Sciatic nerve (tissue), 2 donors: ENCODE results near the gene MAFG. TPM values are rescaled to one million over a fixed set of nuclear protein-coding genes. Genes with fewer than 3 reads are reported as not detected.

Source experiments
- ATAC-seq: fragments of 200-7000 bp; cut with Tn5 transposase; one replicate; pipeline ENCODE4 v1.9.1; 2020; ENCODE audit warnings: mild to moderate bottlenecking, moderate library complexity
- DNase-seq: peaks from one replicate; pipeline ENCODE4 v3.0.0-alpha.2; 2020; ENCODE audit warnings: low spot score
- intact Hi-C: fragments of 100-400 bp; cut with DNase I; formaldehyde crosslinking; loops from one replicate; pipeline ENCODE4 v1.14.2; 2022
- total RNA-seq: library from RNA; stranded (reverse); fragmentation: NEBNext Ultra II Directional; extraction: Animal tissue kit (Norgen Biotek cat#: 25700); gene quantifications from one replicate; pipeline ENCODE4 v1.2.1, GENCODE V29; 2021
- donor health status: DM: no; HTN: no; CAD: no.
- donor health status: DM: no; HTN: no; CAD: no.

MAFG gene
- total RNA-seq, 1 donor from 2014 or later = 27.8 TPM

DNA sequence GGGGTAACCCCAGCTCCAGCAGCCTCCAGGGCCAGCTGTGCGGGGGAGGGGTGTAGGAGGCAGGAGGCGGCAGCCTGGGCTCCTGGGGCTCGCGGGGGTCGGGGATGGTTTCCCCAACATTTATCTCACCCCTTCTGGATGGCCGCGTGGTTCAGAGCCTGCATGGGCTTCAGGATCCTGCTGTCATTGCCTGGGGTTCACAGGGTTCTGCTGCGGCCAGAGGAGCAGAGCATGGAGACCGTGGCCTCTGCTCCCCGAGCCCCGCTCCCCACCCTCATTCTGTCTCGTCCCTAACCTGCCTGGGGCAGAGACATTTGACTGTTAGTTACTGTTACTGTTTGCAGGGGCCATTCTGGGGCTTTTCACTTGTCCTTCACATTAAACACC lies 14.6 kb upstream of the MAFG start:
- DNase-seq (no peak), ATAC-seq (no peak)
- intact Hi-C loops = no loop called here

DNA sequence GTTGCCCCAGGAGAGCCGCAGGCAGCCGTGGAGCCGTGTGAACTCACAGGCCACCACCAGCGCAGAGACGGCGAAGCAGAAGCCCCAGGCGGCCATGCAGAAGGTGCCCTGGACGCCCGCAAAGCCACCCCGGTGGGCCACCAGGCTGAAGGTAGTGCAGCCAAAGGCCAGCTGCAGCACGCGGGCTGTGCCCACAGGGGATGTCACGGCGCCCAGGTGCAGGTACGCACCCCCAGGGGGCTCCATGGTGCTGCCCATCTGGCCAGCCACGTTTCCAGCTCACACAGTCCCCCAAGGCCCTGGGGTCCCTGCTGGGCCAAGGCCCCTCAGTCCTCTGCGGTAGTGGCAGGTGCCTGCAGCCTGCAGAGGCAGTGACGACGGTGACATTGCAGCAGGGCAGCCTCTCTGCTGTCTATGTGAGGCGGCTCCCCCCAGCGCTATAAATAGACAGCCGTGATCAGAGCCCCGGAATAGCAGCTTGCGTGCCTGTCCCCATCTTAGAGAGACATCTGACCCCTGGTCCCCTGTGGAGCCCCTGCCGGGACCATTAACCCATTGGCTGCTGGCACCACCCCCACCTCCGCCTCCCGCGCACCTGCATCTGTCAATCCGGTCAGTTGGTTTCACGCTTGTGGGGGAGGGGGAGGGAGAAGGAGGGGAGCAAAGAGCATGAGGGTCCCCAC lies 14.1 kb upstream of the MAFG start:
- intact Hi-C loops = no loop called here

GRCh38 chr17:81940538-81941483 lies 13.3 kb upstream of the MAFG start:
- ATAC-seq (no peak), DNase-seq (no peak)
- intact Hi-C loops = no loop called here

More for the DNA sequence above, 14.1 kb upstream of the MAFG start:
- DNase-seq (no peak), ATAC-seq (no peak)

- ATAC-seq = peak; percentile 56
- intact Hi-C loops = no loop called here
- no peak for DNase-seq
These were observed 12.4 kb upstream of the MAFG start for GRCh38 chr17:81939881-81940385.

GRCh38 chr17:81939218-81939617 lies 11.7 kb upstream of the MAFG start:
- ATAC-seq (no peak), DNase-seq (no peak)
- intact Hi-C loops = no loop called here

DNA sequence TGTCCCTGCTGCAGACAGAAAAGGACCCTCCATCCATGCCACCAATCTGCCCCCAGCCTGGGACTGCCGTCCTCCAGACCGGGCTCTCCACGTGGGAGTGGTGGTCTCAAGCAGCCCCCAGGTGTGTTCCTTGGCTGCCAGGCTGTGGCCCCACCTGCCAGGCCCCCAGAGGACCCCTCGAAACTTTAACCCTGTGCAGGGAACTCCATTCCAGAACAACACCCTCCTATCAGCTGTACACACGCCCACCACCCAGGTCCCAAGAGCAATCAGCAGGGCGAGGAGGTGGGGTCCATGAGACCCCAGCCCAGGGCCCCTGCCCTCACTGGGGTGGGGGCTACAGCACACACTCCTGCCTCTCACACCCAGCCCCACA lies 8.2 kb upstream of the MAFG start:
- ATAC-seq = no peak
- no peak for DNase-seq
- intact Hi-C loops = no loop called here

DNA sequence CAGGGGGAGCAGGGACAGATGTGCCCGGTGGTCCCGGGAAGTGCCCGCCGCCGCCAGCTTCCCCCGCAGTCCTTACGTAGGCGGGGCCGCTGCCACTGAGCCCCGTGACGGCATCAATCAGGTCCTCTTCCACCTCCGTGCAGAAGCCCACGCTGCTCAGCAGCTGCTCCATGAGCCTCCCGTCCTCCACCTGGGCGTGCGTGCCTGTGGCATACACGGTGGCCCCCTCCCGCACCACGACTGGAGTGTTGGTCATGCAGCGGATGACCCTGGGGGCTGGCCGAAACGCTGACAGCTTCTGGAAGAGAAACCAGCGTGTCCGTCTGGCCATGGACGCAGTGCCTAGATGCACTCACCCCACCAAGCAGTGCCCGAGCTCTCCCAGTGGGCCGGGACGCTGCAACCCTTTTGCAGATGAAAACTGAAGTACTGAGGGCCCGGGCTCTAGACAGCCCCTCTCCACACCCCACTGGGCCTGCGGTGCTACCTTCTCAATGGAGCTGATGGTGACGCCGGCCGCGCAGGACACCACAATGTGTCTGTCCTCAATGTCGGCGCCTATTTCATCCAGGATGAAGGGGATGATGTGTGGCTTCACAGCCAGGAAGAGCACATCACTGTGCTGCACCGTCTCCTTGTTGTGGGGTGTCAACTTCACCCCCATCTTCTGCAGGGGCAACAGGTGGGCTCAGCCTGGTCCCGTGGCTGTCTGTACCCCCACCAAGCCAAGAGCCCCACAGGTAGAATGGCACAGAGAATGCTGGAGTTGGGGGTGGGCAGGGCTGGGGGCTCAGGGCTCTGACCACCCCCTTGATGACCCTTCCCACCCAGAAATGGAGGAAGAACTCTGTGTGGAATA lies 7.5 kb upstream of the MAFG start:
- intact Hi-C loops = no loop called here
- ATAC-seq (no peak), DNase-seq (no peak)

GRCh38 chr17:81934098-81934757 lies 6.7 kb upstream of the MAFG start:
- ATAC-seq = no peak
- DNase-seq = no peak
- intact Hi-C loops = no loop called here

GRCh38 chr17:81933178-81933699 lies 5.7 kb upstream of the MAFG start:
- intact Hi-C loops = no loop called here
- ATAC-seq (no peak), DNase-seq (no peak)

DNA sequence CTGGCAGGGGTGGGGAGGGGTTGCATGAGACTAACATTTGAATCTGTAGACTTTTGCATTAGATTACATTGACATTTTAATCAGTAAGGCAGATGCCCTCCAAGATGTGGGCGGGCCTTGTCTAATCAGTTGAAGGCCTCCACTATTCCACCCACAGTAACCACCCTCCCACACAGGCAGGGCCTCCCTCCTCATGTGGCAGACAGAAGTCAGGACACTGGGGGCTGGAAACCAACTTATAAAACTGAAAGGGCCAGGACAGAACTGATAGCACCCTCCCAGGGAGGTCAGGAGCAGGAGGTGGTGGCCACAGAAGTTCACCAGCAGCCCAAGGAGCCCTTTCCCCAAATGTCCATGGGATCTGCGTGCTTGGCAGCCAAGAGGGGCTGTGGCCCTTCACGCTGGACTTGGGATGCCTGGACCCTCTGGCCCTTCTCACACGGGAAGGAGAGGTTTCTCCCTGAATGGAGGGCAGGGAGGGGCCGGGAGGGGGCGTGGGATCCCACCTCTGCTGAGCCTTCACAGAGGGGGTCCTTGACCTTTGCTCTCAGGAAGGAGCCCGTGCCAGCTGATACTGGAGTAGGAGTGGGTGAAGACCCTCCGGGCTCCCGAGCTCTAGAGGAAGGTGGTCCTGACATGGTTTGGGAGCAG lies 4.9 kb upstream of the MAFG start:
- intact Hi-C loops = no loop called here
- ATAC-seq = no peak
- DNase-seq = no peak

- ATAC-seq (no peak), DNase-seq (no peak)
- intact Hi-C loops = no loop called here
These were observed 4.2 kb upstream of the MAFG start for GRCh38 chr17:81931557-81932332.

- intact Hi-C loops = no loop called here
- ATAC-seq (no peak), DNase-seq (no peak)
These were observed 3.6 kb upstream of the MAFG start for GRCh38 chr17:81931189-81931556.

GRCh38 chr17:81930142-81931125 lies 2.9 kb upstream of the MAFG start:
- DNase-seq (no peak), ATAC-seq (no peak)
- intact Hi-C loops = no loop called here

- DNase-seq (no peak), ATAC-seq (no peak)
- intact Hi-C loops = no loop called here
These were observed 2.0 kb upstream of the MAFG start for GRCh38 chr17:81929253-81930141.

GRCh38 chr17:81928544-81929252 lies 1.2 kb upstream of the MAFG start:
- DNase-seq (no peak), ATAC-seq (no peak)
- intact Hi-C loops = no loop called here
